Stomach (tissue), 4 donors: ENCODE measurements around the gene RCL1.

ENCODE experiments used
- CTCF ChIP-seq, 7 experiments: fragments of 450-650 bp in 4 of 7; fragments of 200-600 bp in 3 of 7; sonication (generic) in 3 of 7; IDR thresholded peaks; one replicate each; pipeline ENCODE4 v1.5.1; 2016 to 2019; ENCODE audit warnings: antibody characterized with exemption in 7 of 7, control low read depth in 2 of 7, mild to moderate bottlenecking in 1 of 7
- EP300 ChIP-seq: sonication (generic); formaldehyde crosslinking; IDR thresholded peaks from one replicate; pipeline ENCODE4 v1.6.1; 2017; ENCODE audit warnings: antibody characterized with exemption
- POLR2A ChIP-seq, 4 donors: fragments of 450-650 bp; IDR thresholded peaks; one replicate each; pipeline ENCODE4 v1.6.1; 2016; ENCODE audit warnings: antibody characterized with exemption in 4 of 4, control low read depth in 2 of 4, mild to moderate bottlenecking in 1 of 4, moderate library complexity in 1 of 4
- POLR2AphosphoS5 ChIP-seq, 3 donors: sonication (generic); formaldehyde crosslinking; IDR thresholded peaks; one replicate each; pipeline ENCODE4 v1.6.1; 2016; ENCODE audit warnings: antibody characterized with exemption in 3 of 3

GRCh38 chr9:4805191-4805918, 12.6 kb downstream of the RCL1 start:
- TF ChIP-seq CTCF (IDR thresholded peaks at IDR 0.05) = no peak
- TF ChIP-seq EP300 = no peak
- TF ChIP-seq POLR2A (IDR thresholded peaks at IDR 0.05) = no peak
- TF ChIP-seq POLR2AphosphoS5 (IDR thresholded peaks at IDR 0.05) = no peak
